ENCODE data around the gene CEBPZOS.
"Not testable (repeated sequence)": the region's sequence is repeated elsewhere in the genome, so short reads cannot be mapped to it uniquely, and the experiment has no call there.

Gene CEBPZOS

GRCh38 chr2:37205689-37206341, 9.5 kb downstream of the CEBPZOS start:
- no peak for TF ChIP-seq CTCF (conservative IDR thresholded peaks at IDR 0.05; ENCODE audit: low read depth, low read length)
- no peak overlapping the region for H3K4me3 ChIP-seq (ENCODE audit: low read depth, low read length)
- DNase-seq (ENCODE audit: low read depth), result no peak

- not testable (repeated sequence) for H3K4me3 ChIP-seq (ENCODE audit: low read depth, low read length); DNase-seq (ENCODE audit: low read depth)
Observed at GRCh38 chr2:37206760-37207159, 10.5 kb downstream of the CEBPZOS start.

GRCh38 chr2:37211212-37211611, 14.9 kb downstream of the CEBPZOS start:
- peak; percentile 73 for DNase-seq (ENCODE audit: low read depth)
- no peak overlapping the region for H3K4me3 ChIP-seq (ENCODE audit: low read depth, low read length)
- TF ChIP-seq CTCF (conservative IDR thresholded peaks at IDR 0.05; ENCODE audit: low read depth, low read length), result no peak

GRCh38 chr2:37211939-37212338, 15.6 kb downstream of the CEBPZOS start:
- no peak for TF ChIP-seq CTCF (conservative IDR thresholded peaks at IDR 0.05; ENCODE audit: low read depth, low read length)
- no peak for DNase-seq (ENCODE audit: low read depth)
- no peak overlapping the region for H3K4me3 ChIP-seq (ENCODE audit: low read depth, low read length)

- TF ChIP-seq CTCF (conservative IDR thresholded peaks at IDR 0.05; ENCODE audit: low read depth, low read length), result no peak
- H3K4me3 ChIP-seq (ENCODE audit: low read depth, low read length), result no peak overlapping the region
- no peak for DNase-seq (ENCODE audit: low read depth)
Observed at GRCh38 chr2:37215250-37215649, 19.0 kb downstream of the CEBPZOS start.

GRCh38 chr2:37219046-37219445, 22.8 kb downstream of the CEBPZOS start:
- H3K4me3 ChIP-seq (ENCODE audit: low read depth, low read length), result no peak overlapping the region
- no peak for TF ChIP-seq CTCF (conservative IDR thresholded peaks at IDR 0.05; ENCODE audit: low read depth, low read length)
- no peak for DNase-seq (ENCODE audit: low read depth)

GRCh38 chr2:37223131-37223530, 26.8 kb downstream of the CEBPZOS start:
- TF ChIP-seq CTCF (conservative IDR thresholded peaks at IDR 0.05; ENCODE audit: low read depth, low read length), result no peak
- DNase-seq (ENCODE audit: low read depth), result no peak
- H3K4me3 ChIP-seq (ENCODE audit: low read depth, low read length), result no peak overlapping the region

Measured in choroid plexus epithelial cell (primary cell).